GM23338 (cell line): ENCODE measurements around the gene NKRF.

Source experiments
- CREB1 ChIP-seq: fragments of 250-450 bp; sonication (Bioruptor Pico); IDR thresholded peaks from 2 replicates; pipeline ENCODE4 v1.5.0; 2020; ENCODE audit warnings: low read depth, mild to moderate bottlenecking, moderate library complexity
- CTCF ChIP-seq, 2 experiments: fragments of 200-600 bp in 1 of 2; sonication (generic) in 1 of 2; conservative IDR thresholded peaks; 2 replicates each; pipeline versions ENCODE4 v1.5.1 to v1.6.1; 2016 to 2017; ENCODE audit warnings: antibody characterized with exemption in 2 of 2, low read depth in 2 of 2, mild to moderate bottlenecking in 2 of 2, moderate library complexity in 1 of 2
- ETS1 ChIP-seq: IDR thresholded peaks from 2 replicates; pipeline ENCODE4 v1.6.1; 2016; ENCODE audit warnings: antibody characterized with exemption
- EZH2 ChIP-seq: fragments of 200-600 bp; sonication (generic); IDR thresholded peaks from one replicate; pipeline ENCODE4 v1.8.0; 2017; ENCODE audit warnings: antibody characterized with exemption, mild to moderate bottlenecking, low read depth; ENCODE audit not compliant: unreplicated experiment
- EZH2phosphoT487 ChIP-seq: fragments of 200-600 bp; sonication (generic); IDR thresholded peaks from one replicate; pipeline ENCODE4 v1.8.1; 2018; ENCODE audit warnings: antibody characterized with exemption; ENCODE audit not compliant: unreplicated experiment
- JUNB ChIP-seq: IDR thresholded peaks from one replicate; pipeline ENCODE4 v1.6.1; 2016; ENCODE audit warnings: antibody characterized with exemption; ENCODE audit not compliant: unreplicated experiment
- NANOG ChIP-seq: IDR thresholded peaks from 2 replicates; pipeline ENCODE4 v1.6.1; 2016; ENCODE audit warnings: antibody characterized with exemption, borderline replicate concordance
- POLR2AphosphoS5 ChIP-seq: IDR thresholded peaks from 2 replicates; pipeline ENCODE4 v1.6.1; 2016; ENCODE audit warnings: antibody characterized with exemption, low read depth
- REST ChIP-seq: IDR thresholded peaks from one replicate; pipeline ENCODE4 v1.6.1; 2018; ENCODE audit warnings: antibody characterized with exemption; ENCODE audit not compliant: unreplicated experiment
- STAT1 ChIP-seq: IDR thresholded peaks from one replicate; pipeline ENCODE4 v1.6.1; 2016; ENCODE audit warnings: antibody characterized with exemption; ENCODE audit not compliant: unreplicated experiment
- ZNF114 ChIP-seq: fragments of 250-450 bp; sonication (Bioruptor Pico); IDR thresholded peaks from 2 replicates; pipeline ENCODE4 v1.5.0; 2020; ENCODE audit warnings: mild to moderate bottlenecking, moderate library complexity
- ZNF331 ChIP-seq: fragments of 250-450 bp; sonication (Bioruptor Pico); IDR thresholded peaks from 2 replicates; pipeline ENCODE4 v1.5.0; 2020; ENCODE audit warnings: low read depth, mild to moderate bottlenecking, moderate library complexity

GRCh38 chrX:119624951-119625668 is 18.9 kb upstream of the NKRF start:
- TF ChIP-seq EZH2: no peak
- no peak for TF ChIP-seq STAT1
- TF ChIP-seq CTCF (conservative IDR thresholded peaks at IDR 0.05; ENCODE audit: low read depth in 2 of 2): no peak
- no peak for TF ChIP-seq REST
- no peak for TF ChIP-seq EZH2phosphoT487
- TF ChIP-seq POLR2AphosphoS5: no peak
- no peak for TF ChIP-seq ZNF331 (CRISPR knock-in tag)
- no peak for TF ChIP-seq JUNB
- no peak for TF ChIP-seq CREB1 (CRISPR knock-in tag)
- TF ChIP-seq NANOG: no peak
- no peak for TF ChIP-seq ZNF114 (CRISPR knock-in tag)
- TF ChIP-seq ETS1: no peak
